CD4-positive, alpha-beta T cell treated with Interleukin-1 beta for 1 hour (primary cell): ENCODE data around the gene FXYD1.
"Not testable (repeated sequence)": the region's sequence is repeated elsewhere in the genome, so short reads cannot be mapped to it uniquely, and the experiment has no call there.

Experiments
- DNase-seq, 2 donors: peaks; one replicate each; pipeline ENCODE4 v3.0.0-alpha.2; 2020 to 2022

FXYD1 gene

DNA sequence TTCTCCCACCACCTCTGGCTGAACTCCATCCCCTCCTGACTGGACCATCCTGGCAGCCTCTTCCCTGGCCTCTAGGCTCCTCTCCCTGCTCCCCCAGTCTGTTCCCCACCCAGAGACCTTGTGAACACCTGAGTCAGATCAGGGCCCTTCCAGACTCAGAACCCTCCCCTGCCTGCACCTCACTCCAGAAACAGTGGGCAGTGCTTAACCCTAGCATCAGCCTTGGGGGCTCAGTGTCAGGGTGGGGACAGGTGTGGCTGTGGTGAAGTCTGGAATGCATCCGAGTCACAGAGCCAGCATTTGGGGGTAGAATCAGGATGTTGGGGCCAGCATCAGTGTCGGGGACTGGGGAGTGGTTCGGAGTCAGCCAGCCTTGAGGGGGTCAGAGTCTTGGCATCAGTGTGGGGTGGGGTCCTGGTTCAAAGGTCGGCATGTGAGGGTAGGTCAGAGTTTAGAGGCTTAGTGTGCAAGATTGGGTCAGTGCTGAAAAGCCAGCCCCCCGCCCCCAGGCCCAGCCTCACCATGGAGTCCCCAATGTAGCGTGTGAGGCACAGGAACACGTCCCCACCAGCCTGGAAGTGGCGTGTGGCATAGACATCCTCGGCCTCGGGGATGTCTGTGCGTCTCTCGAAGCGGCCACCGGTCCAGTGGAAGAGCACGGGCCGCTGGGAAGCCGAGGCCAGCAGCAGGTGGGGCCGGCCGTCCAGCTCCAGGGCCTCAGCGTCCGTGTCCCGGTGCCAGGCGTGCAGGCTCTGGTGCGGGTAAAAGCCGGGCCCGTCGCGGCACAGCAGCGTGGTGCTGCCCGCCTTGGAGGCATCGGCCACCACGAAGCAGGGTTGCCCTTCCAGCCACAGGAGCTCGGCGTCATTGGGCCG is 12.6 kb upstream of the FXYD1 start:
- DNase-seq, result no peak

DNA sequence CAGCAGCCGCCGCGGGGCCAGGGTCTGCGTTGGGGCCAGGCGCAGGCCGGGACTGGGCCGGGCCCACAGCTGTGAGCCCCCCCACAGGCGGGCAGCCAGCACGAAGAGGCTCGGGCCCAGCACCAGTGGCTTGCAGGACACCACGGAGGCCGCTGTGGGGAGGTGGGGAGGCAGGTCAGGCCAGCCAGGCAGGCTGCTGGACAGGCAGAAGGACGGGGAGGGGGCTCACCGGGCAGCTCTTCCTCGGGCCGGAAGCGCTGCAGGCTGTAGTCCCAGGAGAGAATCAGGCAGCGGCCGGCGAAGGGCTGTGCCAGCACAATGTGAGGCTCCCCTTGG is 12.0 kb upstream of the FXYD1 start:
- no peak for DNase-seq

DNA sequence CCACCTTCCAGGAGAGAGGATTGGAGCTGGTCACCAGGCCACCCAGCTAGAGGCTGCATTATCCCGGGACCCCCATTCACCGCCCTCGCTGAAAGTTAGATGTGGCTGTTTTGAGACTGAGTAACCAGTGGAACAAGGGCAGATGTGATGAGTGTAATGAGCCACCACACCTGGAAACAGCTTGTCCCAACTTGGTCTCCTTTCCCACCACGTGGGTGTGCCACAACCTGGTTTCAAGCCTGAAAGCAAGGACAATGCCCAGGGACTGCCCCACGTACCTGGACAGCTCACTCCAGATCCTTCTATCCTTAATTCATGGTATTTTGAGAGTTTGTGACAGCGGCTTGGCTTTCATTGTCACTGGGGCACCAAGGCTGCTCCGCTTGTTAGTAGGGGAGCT is 10.8 kb upstream of the FXYD1 start:
- no peak for DNase-seq

DNA sequence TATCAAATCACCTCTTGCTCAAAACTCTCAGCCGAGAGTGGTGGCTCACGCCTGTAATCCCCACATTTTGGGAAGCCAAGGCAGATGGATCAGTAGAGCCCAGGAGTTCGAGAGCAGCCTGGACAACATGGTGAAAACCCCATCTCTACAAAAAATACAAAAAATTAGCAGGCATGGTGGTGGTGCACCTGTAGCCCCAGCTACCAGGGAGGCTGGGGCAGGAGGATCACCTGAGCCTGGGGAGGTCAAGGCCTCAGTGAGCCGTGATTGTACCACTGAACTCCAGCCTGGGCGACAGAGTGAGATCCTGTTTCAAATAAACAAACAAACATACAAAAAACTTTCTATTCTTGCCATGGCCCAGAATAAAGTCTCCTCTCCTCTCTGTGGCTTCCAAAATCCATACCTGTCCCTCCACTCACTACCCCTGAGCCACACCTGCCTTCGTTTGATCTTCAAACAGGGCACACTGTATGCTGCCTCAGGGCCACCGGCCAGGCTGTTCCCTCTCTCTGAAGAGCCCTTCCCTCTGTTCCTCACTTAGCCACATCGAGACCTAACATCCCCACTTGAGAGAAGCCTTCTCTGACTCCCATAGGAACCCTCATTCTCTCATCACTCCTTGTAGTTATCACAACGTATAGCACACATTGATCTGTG is 10.1 kb upstream of the FXYD1 start:
- DNase-seq, result no peak

DNA sequence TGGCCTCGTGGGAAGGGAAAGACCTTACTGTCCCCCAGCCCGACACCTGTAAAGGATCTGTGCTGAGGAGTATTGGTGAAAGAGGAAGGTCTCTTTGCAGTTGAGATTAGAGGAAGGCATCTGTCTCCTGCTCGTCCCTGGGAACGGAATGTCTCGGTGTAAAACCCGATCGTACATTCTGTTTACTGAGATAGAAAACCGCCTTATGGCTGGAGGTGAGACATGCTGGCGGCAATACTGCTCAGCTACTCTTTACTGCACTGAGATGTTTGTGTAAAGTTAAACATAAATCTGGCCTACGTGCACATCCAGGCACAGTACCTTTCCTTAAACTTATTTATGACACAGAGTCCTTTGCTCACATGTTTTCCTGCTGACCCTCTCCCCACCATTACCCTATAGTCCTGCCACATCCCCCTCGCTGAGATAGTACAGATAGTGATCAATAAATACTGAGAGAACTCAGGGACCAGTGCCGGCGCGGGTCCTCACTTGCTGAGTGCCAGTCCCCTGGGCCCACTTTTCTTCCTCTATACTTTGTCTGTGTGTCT is 8.8 kb upstream of the FXYD1 start:
- DNase-seq, result not testable (repeated sequence)

DNA sequence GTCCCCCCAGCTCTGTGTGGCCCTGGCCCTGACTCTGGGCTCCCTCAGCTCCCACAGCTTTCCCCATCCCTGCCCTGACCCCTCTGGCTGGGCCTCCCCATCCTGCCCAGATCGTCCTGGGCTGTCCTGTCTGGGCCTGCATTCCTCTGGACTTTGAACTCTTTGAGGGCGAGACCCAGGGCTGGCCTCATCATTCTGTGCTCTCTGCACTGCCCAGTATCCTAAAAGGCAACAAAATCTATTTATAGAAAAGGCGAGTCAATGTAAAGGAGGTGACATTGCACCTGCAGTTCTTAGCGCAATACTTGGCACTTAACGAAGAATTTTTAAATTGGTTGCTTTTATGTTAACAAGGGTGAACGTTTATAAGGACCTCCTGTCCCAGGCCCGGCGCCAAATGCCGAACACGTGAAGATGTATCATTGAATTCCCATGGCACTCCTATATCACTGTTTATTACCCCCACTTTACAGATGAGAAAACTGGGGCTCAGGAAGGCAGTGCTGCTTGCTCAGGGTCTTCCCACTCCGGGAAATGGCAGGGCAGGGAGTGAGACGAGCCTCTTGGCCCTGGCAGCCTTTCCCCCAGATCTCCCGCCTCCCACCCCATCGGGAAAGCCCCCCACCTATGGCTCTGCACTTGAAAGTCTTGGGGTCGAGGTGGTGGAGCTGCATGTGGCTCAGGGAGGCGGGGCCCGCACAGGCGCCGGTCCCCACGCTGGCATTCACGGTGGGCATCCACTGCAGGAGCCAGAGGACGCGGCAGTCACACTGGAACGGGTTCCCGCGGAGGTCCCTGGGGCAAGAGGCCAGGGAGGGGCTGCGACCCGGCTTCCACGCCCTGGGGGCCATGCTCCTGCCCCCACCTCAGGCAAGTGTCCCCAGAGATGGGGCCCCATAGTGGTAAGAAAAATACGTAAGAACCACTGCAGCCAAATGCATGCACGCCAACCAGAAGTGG is 7.6 kb upstream of the FXYD1 start:
- no peak for DNase-seq

DNA sequence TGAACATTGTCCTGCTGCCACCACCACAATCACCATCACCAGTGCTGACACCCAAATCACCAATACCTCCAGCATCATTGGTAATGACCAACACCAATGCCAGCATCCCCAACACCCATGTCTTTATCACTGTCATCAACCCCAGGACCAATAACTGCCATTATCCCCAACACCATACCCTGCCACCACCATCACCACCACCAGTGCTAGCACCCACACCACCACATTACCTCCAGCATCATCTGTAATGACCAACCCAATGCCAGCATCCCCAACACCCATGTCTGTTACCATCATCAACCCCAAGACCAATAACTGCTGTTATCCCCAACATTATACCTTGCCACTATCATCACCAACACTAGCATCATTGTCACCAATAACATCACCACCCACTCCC is 6.4 kb upstream of the FXYD1 start:
- no peak for DNase-seq

DNA sequence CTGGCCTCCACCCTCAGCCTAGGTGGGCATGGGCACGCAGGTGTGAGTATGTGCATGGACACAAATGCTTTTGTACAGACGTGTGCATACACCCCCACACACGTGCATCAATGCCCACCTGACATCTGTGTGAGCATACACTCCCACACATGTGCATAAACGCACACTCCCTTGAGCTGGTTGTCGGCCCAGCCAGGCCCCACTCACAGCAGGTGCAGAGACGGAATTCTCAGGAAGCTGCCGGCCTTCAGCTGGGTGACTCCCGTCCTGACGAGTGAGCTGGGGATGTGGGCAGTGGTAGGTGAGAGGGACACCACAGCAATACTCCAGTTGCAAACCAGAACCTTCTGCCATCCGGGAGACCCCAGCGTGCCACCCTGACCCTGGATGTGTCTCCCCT is 4.8 kb upstream of the FXYD1 start:
- DNase-seq, result no peak

DNA sequence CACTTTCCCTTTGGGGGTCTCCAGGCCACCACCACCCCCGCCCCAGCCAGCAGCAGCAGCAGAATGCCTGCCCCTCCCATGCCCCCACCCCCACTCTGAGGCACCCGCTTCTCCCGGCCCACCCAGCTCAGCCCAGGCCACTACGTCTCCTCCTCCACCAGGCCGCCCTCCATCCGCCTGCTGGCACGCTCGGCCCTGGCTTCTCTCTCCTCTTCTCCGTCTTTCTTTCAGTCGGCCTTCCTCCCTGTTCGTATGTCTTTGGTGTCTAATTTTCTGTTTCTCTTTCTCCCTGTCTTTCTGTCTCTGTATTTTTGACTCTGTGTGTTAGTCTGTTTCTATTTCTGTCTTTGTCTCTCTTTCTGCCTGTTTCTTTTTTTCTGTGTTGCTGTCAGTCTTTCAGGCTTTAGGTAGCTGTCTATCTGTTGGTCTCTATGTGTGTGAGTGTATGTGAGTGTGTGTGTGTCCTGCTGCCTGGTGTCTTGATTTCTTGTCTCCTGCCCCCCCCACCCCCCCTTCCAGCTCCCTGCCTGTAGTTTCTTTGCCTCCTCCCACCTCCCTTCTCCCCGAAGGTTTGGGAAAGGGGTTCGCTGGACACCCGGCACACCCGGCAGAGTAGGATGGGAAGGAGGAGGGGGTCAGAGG is 3.9 kb upstream of the FXYD1 start, which contains the start of gene LGI4:
TSS of gene LGI4 (minus strand) at position 459 of the 642 bp plus-strand sequence. CDS start at position 80, 379 bp downstream.
- DNase-seq, result no peak

DNA sequence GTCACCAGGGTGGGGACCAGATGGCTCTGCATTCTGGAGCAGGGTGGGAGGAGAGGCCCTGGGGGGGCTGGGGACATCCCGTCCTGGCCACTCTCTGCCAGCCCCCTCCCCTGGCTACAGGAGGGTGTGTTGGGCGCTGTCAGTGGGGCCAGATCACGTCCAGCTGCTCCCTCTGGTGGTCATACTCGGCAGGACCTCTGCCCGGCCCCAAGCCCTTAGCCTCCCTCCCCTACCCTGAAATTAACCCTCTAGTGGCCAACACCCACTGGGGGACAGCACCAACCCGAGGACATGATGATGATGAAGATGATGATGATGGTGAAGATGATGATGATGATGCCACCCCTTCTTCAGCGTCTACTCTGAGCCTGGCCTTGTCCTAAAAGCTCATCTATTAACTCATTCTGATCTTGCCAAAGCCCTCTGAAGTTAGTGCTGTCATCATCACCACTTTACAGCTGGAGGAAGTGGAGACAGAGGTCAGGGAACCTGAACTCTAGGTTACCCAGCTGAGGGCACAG is 3.2 kb upstream of the FXYD1 start:
- peak; percentile 65 to 71 for DNase-seq

DNA sequence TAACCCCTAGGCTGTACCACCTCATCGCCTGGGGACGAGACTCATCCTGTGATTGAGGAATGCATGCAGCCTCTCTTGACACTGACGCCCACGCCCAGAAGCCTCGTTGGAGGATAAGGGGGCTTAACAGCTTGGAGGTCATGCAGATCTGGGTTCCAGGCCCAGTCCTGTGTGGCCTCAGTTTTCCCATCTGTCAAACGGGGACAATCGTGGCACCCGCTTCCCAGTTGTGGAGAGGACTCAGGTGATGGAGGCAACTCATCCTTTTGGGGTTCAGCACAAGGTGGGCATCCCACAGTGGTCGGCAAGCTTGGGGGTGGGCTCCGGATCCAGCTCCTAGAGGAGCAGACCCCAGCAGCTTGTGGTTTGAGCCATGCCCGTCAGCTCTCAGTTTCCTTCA is 2.4 kb upstream of the FXYD1 start:
- DNase-seq, result no peak

DNA sequence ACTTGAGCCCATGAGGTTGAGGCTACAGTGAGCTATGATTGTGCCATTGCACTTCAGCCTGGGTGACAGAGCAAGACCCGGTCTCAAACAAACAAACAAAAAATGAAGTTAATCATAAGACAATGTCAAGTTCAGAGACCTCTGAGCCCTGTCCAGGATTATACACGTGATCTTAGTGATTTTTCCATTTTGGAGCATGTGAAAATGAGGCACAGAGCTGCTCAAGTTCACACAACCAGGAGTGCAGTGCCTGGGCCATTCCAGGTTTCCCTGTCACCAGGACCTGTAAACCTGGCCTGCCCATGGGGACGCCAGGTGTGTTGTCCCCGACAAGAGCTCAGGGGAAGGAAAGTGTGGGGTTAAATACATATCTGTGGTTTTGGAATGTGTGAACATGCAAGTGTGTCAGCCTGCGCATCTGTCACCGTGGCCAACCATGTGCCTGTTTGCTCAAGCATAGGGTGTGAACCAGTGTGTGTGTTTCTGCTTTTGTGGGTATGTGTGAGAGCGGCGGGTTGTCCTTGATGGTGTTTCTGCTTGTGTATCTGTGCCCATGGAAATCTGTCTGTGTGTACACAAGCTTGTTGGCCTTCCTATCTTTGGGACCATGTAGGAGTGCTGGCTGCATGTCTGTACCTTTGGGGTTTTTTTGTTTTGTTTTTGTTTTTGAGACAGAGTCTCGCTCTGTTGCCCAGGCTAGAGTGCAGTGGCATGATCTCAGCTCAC is 1.5 kb upstream of the FXYD1 start:
- DNase-seq, result no peak

DNA sequence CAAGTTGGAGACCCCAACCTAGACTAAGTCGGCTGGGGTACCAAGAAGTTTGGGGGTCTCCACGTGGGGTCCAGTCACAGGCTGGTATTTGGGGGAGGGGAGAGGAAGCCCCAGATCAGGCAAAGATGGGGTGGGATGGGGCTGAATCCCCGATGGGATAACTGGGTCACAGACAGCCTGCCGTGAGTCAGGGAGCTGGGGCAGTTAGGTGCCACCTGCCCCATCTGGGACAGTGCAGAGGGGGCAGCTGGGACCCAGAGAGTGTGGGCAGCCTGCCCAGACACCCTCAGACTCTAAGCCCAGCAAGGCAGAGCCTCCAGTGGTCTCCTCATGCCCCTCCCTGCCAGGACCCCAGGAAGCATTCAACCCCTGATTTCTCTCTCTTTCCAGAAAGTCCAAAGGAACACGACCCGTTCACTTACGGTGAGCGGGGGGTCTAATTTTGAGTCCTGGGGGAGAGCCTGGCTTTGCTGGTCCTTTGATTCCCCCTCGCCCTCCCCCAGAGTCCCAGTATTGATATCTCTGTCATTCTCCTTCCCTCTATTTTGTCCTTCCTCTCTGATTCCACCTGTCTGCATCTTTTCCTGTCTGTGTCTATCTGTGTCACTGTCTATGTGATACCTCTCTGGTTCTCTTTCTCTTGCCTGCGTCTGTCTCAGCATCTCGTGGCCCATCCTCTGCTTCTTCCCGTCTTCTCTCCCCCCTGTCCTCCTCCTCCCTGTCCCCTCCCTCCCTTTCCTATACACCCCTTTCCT is 1.8 kb downstream of the FXYD1 start:
- no peak for DNase-seq

DNA sequence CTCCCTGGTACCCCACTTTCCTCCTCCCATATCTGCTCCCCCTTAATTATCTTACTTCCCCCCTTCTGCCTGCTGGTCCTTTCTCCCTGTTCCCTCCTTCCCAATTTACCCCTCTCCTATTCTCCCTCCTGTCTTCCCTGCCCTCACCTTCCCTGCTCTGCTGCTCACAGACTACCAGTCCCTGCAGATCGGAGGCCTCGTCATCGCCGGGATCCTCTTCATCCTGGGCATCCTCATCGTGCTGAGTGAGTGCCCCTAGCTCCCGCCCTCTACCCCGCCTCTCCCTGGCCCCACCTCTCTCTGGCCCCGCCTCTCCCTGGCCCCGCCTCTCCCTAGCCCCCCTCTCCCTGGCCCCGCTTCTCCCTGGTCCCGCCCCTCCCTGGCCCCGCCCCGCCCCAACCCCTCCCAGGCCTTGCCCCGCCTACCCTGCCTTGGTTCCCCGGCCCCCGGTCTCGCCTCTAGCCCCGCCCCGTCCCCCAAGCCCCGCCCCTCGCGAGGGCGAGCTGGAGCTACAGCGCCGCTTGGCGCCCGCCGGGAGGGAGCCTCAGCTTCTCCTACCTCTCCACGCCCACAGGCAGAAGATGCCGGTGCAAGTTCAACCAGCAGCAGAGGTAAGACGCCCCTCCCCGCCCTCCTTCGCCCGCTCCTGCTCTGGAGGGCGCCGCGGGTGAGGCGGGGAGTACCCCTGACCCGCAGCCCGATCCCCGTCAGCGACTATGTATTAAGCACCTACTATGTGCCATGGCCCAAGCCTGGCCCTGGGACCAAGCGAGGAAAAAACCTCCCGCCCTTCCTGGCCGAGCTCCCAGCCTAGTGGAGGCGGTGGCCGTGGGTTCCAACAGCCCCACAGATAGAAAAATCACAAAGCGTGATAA is 2.6 kb downstream of the FXYD1 start:
- peak; percentile 95 to 96 for DNase-seq

DNA sequence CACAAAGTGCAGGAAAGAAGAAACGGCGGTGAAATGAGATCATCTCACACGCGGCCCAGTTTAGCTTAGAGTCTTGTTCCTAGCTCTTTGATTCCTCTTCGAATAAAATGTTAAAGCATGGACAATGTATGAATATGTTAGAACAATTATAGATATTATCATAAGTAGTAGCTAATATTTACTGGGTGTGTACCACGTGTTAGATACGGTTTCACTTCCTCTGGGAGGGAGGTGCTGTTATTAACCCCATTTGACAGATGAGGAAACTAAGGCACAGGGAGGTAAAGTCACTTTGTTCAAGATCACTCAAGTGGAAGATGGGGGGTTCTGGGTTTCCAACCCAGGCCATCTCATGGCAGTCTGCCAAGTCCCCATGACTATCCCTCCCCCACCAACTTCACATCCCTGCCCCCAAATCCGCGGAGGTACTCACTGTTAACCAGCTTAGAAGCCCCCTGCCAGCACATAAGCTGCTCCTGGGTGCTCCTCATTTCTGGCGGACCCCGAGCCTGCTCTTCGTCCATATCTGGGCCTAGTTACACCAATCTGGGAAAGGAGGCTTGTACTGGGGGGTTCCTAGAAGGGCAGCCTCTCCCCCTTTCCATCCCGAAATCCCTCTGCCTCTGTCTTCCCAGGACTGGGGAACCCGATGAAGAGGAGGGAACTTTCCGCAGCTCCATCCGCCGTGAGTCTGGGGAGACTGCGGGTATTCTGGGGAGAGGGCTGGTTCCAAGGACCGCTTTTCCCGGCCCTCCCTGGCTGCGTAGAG is 3.4 kb downstream of the FXYD1 start:
- no peak for DNase-seq

DNA sequence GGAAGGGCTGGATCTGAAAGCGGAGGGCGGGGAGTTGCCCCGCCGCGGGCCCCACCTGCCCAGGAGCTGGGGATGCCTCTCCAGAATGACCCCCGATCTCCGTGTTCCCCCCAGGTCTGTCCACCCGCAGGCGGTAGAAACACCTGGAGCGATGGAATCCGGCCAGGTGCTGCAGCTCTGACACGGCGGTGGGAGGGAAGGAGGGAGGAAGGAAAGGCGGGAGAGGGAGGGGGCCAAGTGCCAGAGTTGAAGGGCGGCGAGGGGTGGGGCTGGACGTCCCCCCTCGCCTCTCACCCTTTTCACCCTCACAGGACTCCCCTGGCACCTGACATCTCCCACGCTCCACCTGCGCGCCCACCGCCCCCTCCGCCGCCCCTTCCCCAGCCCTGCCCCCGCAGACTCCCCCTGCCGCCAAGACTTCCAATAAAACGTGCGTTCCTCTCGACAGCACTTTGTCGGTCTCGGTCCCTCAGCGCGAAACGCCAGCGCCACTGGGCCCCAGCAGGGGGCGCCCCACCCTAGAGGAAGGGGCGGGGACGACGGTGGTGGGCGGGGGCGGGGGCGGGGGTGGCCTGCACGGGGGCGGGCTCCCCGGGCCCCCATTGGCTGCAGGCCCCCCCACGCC is 4.1 kb downstream of the FXYD1 start:
- peak; percentile 73 to 82 for DNase-seq

DNA sequence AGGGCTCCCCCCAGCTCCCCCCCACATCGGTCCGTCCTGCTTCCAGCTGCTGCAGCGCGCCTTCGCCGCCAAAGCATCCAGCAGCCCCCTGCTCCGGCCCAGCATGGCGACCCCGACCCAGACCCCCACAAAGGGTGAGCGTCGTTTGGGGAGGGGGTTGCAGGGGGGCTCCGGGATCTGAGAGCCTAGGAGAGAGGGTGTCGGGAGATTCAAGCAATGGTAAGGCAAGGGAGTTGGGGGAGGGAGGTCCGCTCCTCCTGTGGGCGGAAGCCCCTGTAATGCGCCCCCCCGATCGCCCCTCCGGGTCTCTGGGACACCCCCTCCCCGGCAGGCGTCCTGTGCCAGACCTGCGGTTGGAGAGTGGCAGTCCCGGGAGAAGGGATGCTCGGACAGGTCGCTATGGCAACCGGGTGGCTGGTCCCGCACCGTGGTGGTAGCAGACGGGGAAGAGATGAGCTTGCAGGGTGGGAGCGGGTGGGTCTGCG is 4.6 kb downstream of the FXYD1 start, which contains the start of gene FXYD7:
TSS of gene FXYD7 (plus strand) at position 25 of the 485 bp plus-strand sequence. CDS start at position 104, 79 bp downstream.
- DNase-seq, result no peak

DNA sequence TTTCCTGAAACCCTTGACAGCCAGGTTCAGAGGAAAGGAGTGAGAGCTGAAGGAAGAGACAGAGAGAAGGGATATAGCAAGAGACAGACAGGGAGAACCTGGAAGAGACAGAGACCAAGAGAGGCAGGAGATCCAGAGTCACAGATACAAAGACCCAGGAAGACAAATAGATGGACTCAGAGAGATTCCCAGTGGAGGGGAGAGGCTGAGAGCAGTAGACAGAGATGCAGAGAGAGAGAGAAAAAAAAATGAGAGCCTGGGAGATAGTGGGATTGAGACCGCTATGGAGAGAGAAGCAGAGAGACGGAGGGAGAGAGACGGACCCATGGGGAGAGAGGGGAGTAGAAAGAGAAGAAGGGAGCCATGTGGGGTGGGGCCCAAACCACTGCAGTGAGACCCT is 5.2 kb downstream of the FXYD1 start:
- no peak for DNase-seq
